Pericardium fibroblast (primary cell): Measurements from ENCODE around the gene ASB7. TPM values are rescaled to one million over a fixed set of nuclear protein-coding genes. Genes with fewer than 3 reads are reported as not detected.

Experiments
- total RNA-seq: library from RNA; depleted of rRNA; stranded (reverse); fragments of >200 nt; gene quantifications from 2 replicates; pipeline ENCODE4 v1.2.3, GENCODE V29; 2015

The ASB7 gene, protein sequence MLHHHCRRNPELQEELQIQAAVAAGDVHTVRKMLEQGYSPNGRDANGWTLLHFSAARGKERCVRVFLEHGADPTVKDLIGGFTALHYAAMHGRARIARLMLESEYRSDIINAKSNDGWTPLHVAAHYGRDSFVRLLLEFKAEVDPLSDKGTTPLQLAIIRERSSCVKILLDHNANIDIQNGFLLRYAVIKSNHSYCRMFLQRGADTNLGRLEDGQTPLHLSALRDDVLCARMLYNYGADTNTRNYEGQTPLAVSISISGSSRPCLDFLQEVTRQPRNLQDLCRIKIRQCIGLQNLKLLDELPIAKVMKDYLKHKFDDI
- total RNA-seq: 6.6 and 12.1 TPM in 2 replicates

DNA sequence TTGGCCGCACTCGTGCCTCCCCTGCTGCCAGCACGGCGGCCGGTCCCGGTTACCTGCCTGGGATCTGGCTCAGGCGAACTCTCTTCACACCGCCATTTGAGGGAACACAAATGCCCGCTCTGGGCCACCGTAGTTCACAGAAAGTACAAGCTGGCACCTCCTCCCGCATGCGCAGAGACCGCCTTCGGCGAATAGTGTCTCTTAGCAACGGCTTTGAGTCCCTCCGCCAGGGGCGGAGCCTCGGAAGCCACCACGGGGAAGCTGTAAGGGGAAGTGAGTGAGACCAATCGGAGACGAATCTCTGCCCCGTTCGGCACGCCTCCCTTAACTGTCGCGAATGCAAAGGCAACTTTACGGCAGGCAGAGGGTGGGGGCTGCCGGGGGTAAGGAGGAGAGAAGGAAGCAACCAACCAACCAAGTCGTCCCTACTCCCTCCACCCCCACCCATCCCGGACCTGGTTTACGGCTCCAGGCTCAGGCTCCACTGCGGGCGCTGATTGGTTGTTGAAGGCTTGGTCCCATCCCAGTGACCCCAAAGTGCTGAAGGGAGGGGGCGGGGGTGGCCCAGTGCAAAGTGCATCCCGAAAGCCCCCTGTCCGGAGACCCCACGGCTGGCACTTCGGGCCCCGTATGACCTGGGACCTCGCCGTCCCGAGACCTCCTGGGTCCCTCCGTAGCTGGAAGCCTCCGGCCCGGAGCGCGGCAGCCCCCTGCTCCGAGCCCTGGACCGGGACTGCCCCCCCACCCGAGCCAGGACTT, at the start of gene ASB7, which contains the start of gene LINS1:
TSS of gene ASB7 (plus strand) at position 526 of the 759 bp plus-strand sequence. CDS start 9,628 bp downstream, outside the sequence.
TSS of gene LINS1 (minus strand) at position 121 of the 759 bp plus-strand sequence. CDS start 21,342 bp downstream, outside the sequence.

Other genes starting within 250 kb of the ASB7 start
- gene CERS3, start 73.6 kb upstream of the ASB7 start, total RNA-seq: not detected in 2 replicates
- gene LINS1, start 405 bp upstream of the ASB7 start, total RNA-seq: 5.5 and 26.3 TPM in 2 replicates